Gastrocnemius medialis (tissue), 4 donors: Measurements from ENCODE around the gene SPATA24.
"Not testable (repeated sequence)": the region's sequence is repeated elsewhere in the genome, so short reads cannot be mapped to it uniquely, and the experiment has no call there.

Source experiments
- POLR2A ChIP-seq, 2 donors: fragments of 450-650 bp; IDR thresholded peaks; one replicate each; pipeline ENCODE4 v1.6.1; 2017; ENCODE audit warnings: antibody characterized with exemption in 2 of 2, mild to moderate bottlenecking in 2 of 2, moderate library complexity in 2 of 2
- TF ChIP-seq, protein P1 (sequence below), 5 experiments: fragments of 450-650 bp in 3 of 5; fragments of 200-600 bp in 2 of 5; sonication (generic) in 2 of 5; IDR thresholded peaks in 4 of 5; conservative IDR thresholded peaks in 1 of 5; 1 replicate in 4 of 5; 2 replicates in 1 of 5; pipeline ENCODE4 v1.5.1; 2016 to 2019; ENCODE audit warnings: antibody characterized with exemption in 5 of 5, mild to moderate bottlenecking in 3 of 5, moderate library complexity in 3 of 5

DNA sequence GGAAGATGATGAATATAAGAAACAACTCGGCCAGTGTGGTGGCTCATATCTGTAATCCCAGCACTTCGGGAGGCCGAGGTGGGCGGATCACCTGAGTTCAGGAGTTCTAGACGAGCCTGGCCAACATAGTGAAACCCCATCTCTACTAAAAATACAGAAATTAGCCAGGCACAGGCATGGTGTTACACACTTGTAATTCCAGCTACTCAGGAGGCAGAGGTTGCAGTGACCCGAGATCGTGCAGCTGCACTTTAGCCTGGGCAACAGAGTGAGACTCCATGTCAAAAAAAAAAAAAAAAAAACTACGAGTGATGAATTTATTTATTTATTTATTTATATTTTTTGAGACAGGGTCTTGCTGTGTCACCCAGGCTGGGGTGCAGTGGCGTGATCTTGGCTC lies 56.0 kb downstream of the SPATA24 start:
- TF ChIP-seq, protein P1, sequence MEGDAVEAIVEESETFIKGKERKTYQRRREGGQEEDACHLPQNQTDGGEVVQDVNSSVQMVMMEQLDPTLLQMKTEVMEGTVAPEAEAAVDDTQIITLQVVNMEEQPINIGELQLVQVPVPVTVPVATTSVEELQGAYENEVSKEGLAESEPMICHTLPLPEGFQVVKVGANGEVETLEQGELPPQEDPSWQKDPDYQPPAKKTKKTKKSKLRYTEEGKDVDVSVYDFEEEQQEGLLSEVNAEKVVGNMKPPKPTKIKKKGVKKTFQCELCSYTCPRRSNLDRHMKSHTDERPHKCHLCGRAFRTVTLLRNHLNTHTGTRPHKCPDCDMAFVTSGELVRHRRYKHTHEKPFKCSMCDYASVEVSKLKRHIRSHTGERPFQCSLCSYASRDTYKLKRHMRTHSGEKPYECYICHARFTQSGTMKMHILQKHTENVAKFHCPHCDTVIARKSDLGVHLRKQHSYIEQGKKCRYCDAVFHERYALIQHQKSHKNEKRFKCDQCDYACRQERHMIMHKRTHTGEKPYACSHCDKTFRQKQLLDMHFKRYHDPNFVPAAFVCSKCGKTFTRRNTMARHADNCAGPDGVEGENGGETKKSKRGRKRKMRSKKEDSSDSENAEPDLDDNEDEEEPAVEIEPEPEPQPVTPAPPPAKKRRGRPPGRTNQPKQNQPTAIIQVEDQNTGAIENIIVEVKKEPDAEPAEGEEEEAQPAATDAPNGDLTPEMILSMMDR (IDR thresholded peaks at IDR 0.05 in 4 of 5, conservative IDR thresholded peaks at IDR 0.05 in 1 of 5) = not testable (repeated sequence)
- TF ChIP-seq POLR2A (IDR thresholded peaks at IDR 0.05) = not testable (repeated sequence)
